ENCODE results near the gene HS3ST4. TPM values are rescaled to one million over a fixed set of nuclear protein-coding genes. Genes with fewer than 3 reads are reported as not detected.
A peak's percentile ranks its signal among the peaks of the same experiment; 100 is the strongest.

The HS3ST4 gene
- total and polyA plus RNA-seq, 2 of the 8 experiments (the other 6 are each of a cell fraction or from before 2014, with no cell fraction given), result 1.9 to 3.3 TPM

- DNase-seq (ENCODE audit: low read depth in 1 of 2, low spot score in 2 of 2), result no peak
- CTCF ChIA-PET (ENCODE audit: partially characterized antibody), result interaction anchor here (0.6 to 1.3 kb wide), 3 partner anchors 11 to 119 kb away, joined by 3 to 4 read pairs (median 3); no protein-coding TSS in a partner anchor
- Histone ChIP-seq H4K20me1 (replicated peaks in 1 of 2; ENCODE audit: control insufficient read depth in 1 of 2, insufficient read depth in 2 of 2, low read length in 2 of 2) (no peaks in the 10 kb centered on the region), H3K18ac (ENCODE audit: extremely low read depth, low read length) (no peak overlapping the region), H2BK120ac (replicated peaks; ENCODE audit: low read depth, low read length) (no peak overlapping the region), H3K23ac (ENCODE audit: insufficient read length) (no peak overlapping the region), H2BK12ac (ENCODE audit: low read depth, low read length) (no peak overlapping the region), H3K9ac (replicated peaks in 1 of 4; ENCODE audit: extremely low read depth in 1 of 4, low read depth in 3 of 4, low read length in 3 of 4) (no peak overlapping the region), H3K4me2 (ENCODE audit: insufficient read depth in 1 of 2, low read depth in 2 of 2, low read length in 2 of 2) (no peak overlapping the region), H4K8ac (ENCODE audit: extremely low read depth, insufficient read depth, low read length) (no peak overlapping the region), H3K23me2 (ENCODE audit: low read depth, low read length) (no peaks in the 10 kb centered on the region), H2BK5ac (ENCODE audit: low read depth, low read length) (no peak overlapping the region), H3K36me3 (ENCODE audit: control insufficient read depth in 2 of 4, insufficient read depth in 4 of 4, low read length in 3 of 4) (no peaks in the 10 kb centered on the region), H3K9me3 (ENCODE audit: insufficient read depth in 2 of 2, low read depth in 1 of 2, low read length in 1 of 2) (no peaks in the 10 kb centered on the region), H3K27me3 (replicated peaks in 1 of 4; ENCODE audit: control insufficient read depth in 3 of 4, extremely low read depth in 1 of 4, insufficient read depth in 3 of 4, low read length in 3 of 4) (no peaks in the 10 kb centered on the region), H4K5ac (ENCODE audit: insufficient read length, low read depth, low read length) (no peak overlapping the region), H3K4me3 (ENCODE audit: extremely low read depth in 1 of 4, insufficient read depth in 2 of 4, low read depth in 3 of 4, low read length in 4 of 4) (no peak overlapping the region), H2BK15ac (ENCODE audit: low read length) (peak overlapping the region; percentile 8; the same call in 1 of the 2 replicates), H4K91ac (replicated peaks; ENCODE audit: insufficient read length, low read length) (no peak overlapping the region), H2AFZ (ENCODE audit: low read length) (no peak overlapping the region), H3K79me2 (ENCODE audit: control insufficient read depth in 1 of 2, insufficient read depth in 2 of 2, low read length in 2 of 2) (no peaks in the 10 kb centered on the region), H3K4me1 (replicated peaks in 1 of 4; ENCODE audit: control insufficient read depth in 3 of 4, insufficient read depth in 4 of 4, low read length in 3 of 4) (peaks cover 0 to 8% (median 3%) of the 10 kb centered on the region in 4 experiments; a peak in 3 of 7 replicates), H2BK20ac (ENCODE audit: low read length) (no peak overlapping the region; the same call in 1 of the 2 replicates), H3K79me1 (ENCODE audit: low read depth, low read length) (no peaks in the 10 kb centered on the region), H3K4ac (replicated peaks; ENCODE audit: insufficient read length, low read depth, low read length) (no peak overlapping the region), H3K56ac (replicated peaks; ENCODE audit: insufficient read length, low read depth, low read length) (no peak overlapping the region), H3K14ac (ENCODE audit: insufficient read length) (no peak overlapping the region), H3K27ac (ENCODE audit: low read depth, low read length) (no peak overlapping the region), H2AK5ac (ENCODE audit: low read depth, low read length) (no peak overlapping the region)
- POLR2A ChIA-PET (ENCODE audit: partially characterized antibody), result no interaction called here
- 93% methylated on average over 9 of the region's 9 CpGs; no CpG with 5 or more reads in 1 of the 2 experiments for WGBS, 2 experiments (ENCODE audit: extremely low coverage in 1 of 2, insufficient coverage in 1 of 2, insufficient read length in 1 of 2, insufficient replicate concordance in 2 of 2, low coverage in 1 of 2, low lambda C conversion rate in 2 of 2, missing lambda C conversion rate in 1 of 2)
- FAIRE-seq, result no peak
- TF ChIP-seq NRF1 (IDR thresholded peaks at IDR 0.05; ENCODE audit: low read depth, low read length), result no peak
- no peak for TF ChIP-seq RNF2 (IDR thresholded peaks at IDR 0.05; ENCODE audit: borderline replicate concordance, low read depth, low read length, missing control alignments, poor library complexity, severe bottlenecking)
- TF ChIP-seq CBX8 (IDR thresholded peaks at IDR 0.05; ENCODE audit: borderline replicate concordance, low read depth, low read length), result no peak
- TF ChIP-seq POLR2AphosphoS5 (IDR thresholded peaks at IDR 0.05; ENCODE audit: low read depth, low read length), result no peak
- TF ChIP-seq CTCF (IDR thresholded peaks at IDR 0.05; ENCODE audit: control extremely low read depth in 1 of 3, insufficient read depth in 1 of 3, low read depth in 1 of 3, low read length in 3 of 3), result no peak
- TF ChIP-seq KDM1A (IDR thresholded peaks at IDR 0.05; ENCODE audit: borderline replicate concordance, low read length), result no peak
- no peak for TF ChIP-seq BCL11A (IDR thresholded peaks at IDR 0.05; ENCODE audit: low read depth in 2 of 2, low read length in 2 of 2)
- no peak for TF ChIP-seq GTF2F1 (IDR thresholded peaks at IDR 0.05; ENCODE audit: borderline replicate concordance, low read depth, low read length)
- TF ChIP-seq HDAC6 (IDR thresholded peaks at IDR 0.05; ENCODE audit: low read depth, low read length), result no peak
- TF ChIP-seq SP4 (IDR thresholded peaks at IDR 0.05; ENCODE audit: low read length), result no peak
- TF ChIP-seq EGR1 (IDR thresholded peaks at IDR 0.05; ENCODE audit: borderline replicate concordance, low read depth, low read length), result no peak
- no peak for TF ChIP-seq KDM4A (IDR thresholded peaks at IDR 0.05; ENCODE audit: low read depth, low read length, severe bottlenecking)
Measured at GRCh38 chr16:26129997-26130396, 438.2 kb downstream of the HS3ST4 start.
